Measurements from ENCODE around the gene EMC10.
"Not testable (repeated sequence)": the region's sequence is repeated elsewhere in the genome, so short reads cannot be mapped to it uniquely, and the experiment has no call there.

The EMC10 gene

GRCh38 chr19:50437862-50438449 is 38.4 kb upstream of the EMC10 start:
- Histone ChIP-seq H2BK5ac (ENCODE audit: low read depth, low read length, poor library complexity) (no peak overlapping the region), H3K27ac (ENCODE audit: low read depth, low read length) (no peak overlapping the region), H3K79me1 (ENCODE audit: low read length) (no peaks in the 10 kb centered on the region), H4K8ac (ENCODE audit: low read depth, low read length) (no peak overlapping the region), H2AFZ (ENCODE audit: insufficient read depth, low read length, poor library complexity) (no peak overlapping the region), H3K79me2 (ENCODE audit: control insufficient read depth, insufficient read depth, low read length, poor library complexity) (no peaks in the 10 kb centered on the region), H3K36me3 (ENCODE audit: control insufficient read depth in 1 of 2, insufficient read depth in 2 of 2, low read length in 2 of 2) (no peaks in the 10 kb centered on the region), H3K23ac (ENCODE audit: low read length) (no peak overlapping the region), H3K4me2 (ENCODE audit: low read length) (no peak overlapping the region), H4K91ac (ENCODE audit: low read depth, low read length) (no peak overlapping the region), H3K4me3 (ENCODE audit: low read depth, low read length) (no peak overlapping the region), H3K27me3 (ENCODE audit: insufficient read depth, low read length) (no peaks in the 10 kb centered on the region), H3K9ac (ENCODE audit: low read length) (no peak overlapping the region), H3K14ac (ENCODE audit: low read length) (no peak overlapping the region), H3K18ac (ENCODE audit: low read length) (no peak overlapping the region), H2BK120ac (ENCODE audit: insufficient read depth, low read length, poor library complexity) (no peak overlapping the region), H3K4ac (ENCODE audit: low read depth, low read length) (no peak overlapping the region), H3K9me3 (ENCODE audit: insufficient read depth, low read depth, low read length) (no peaks in the 10 kb centered on the region), H4K12ac (ENCODE audit: low read depth, low read length) (no peak overlapping the region), H2BK12ac (ENCODE audit: low read length) (no peak overlapping the region), H2AK5ac (ENCODE audit: low read length) (no peak overlapping the region), H3K4me1 (ENCODE audit: control insufficient read depth in 1 of 2, insufficient read depth in 2 of 2, low read length in 2 of 2) (no peaks in the 10 kb centered on the region)
- 100% methylated on average over 2 of the region's 5 CpGs for WGBS (ENCODE audit: extremely low coverage, insufficient coverage, insufficient read length)
- DNase-seq = no peak

DNA sequence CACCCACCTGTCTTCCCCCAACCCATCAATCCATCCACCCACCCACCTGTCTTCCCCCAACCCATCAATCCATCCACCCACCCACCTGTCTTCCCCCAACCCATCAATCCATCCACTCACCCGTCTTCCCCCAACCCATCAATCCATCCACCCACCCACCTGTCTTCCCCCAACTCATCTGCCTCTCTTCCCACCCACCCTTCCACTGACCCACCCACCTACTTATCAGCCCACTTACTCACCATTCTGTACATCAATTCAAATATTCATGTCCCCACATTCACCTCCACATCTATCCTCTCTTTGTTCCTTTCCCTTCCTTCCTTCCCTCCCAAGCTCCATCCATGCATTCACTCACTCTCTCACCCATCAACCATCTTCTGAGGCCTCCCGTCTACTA is 37.2 kb upstream of the EMC10 start:
- not testable (repeated sequence) for H3K23ac ChIP-seq (ENCODE audit: low read length); H3K4ac ChIP-seq (ENCODE audit: low read depth, low read length); H3K9me3 ChIP-seq (ENCODE audit: insufficient read depth, low read depth, low read length); H3K79me1 ChIP-seq (ENCODE audit: low read length); H3K4me1 ChIP-seq (ENCODE audit: control insufficient read depth in 1 of 2, insufficient read depth in 2 of 2, low read length in 2 of 2); H2BK12ac ChIP-seq (ENCODE audit: low read length); H2AFZ ChIP-seq (ENCODE audit: insufficient read depth, low read length, poor library complexity); H3K4me3 ChIP-seq (ENCODE audit: low read depth, low read length); H4K12ac ChIP-seq (ENCODE audit: low read depth, low read length); H4K91ac ChIP-seq (ENCODE audit: low read depth, low read length); H3K18ac ChIP-seq (ENCODE audit: low read length); H2BK5ac ChIP-seq (ENCODE audit: low read depth, low read length, poor library complexity); H4K8ac ChIP-seq (ENCODE audit: low read depth, low read length); H2BK120ac ChIP-seq (ENCODE audit: insufficient read depth, low read length, poor library complexity); DNase-seq; H3K27ac ChIP-seq (ENCODE audit: low read depth, low read length); H3K79me2 ChIP-seq (ENCODE audit: control insufficient read depth, insufficient read depth, low read length, poor library complexity); H3K36me3 ChIP-seq (ENCODE audit: control insufficient read depth in 1 of 2, insufficient read depth in 2 of 2, low read length in 2 of 2); H2AK5ac ChIP-seq (ENCODE audit: low read length); H3K27me3 ChIP-seq (ENCODE audit: insufficient read depth, low read length); H3K9ac ChIP-seq (ENCODE audit: low read length); H3K4me2 ChIP-seq (ENCODE audit: low read length); H3K14ac ChIP-seq (ENCODE audit: low read length)
- WGBS (ENCODE audit: extremely low coverage, insufficient coverage, insufficient read length) = 100% methylated on average over 1 of the region's 2 CpGs

- H3K79me2 ChIP-seq (ENCODE audit: control insufficient read depth, insufficient read depth, low read length, poor library complexity) = no peaks in the 10 kb centered on the region
- H3K14ac ChIP-seq (ENCODE audit: low read length) = no peak overlapping the region
- no peak overlapping the region for H3K4ac ChIP-seq (ENCODE audit: low read depth, low read length)
- H2BK12ac ChIP-seq (ENCODE audit: low read length) = no peak overlapping the region
- H2AK5ac ChIP-seq (ENCODE audit: low read length) = no peak overlapping the region
- no peak overlapping the region for H3K18ac ChIP-seq (ENCODE audit: low read length)
- no peak overlapping the region for H4K91ac ChIP-seq (ENCODE audit: low read depth, low read length)
- DNase-seq = no peak
- H3K9me3 ChIP-seq (ENCODE audit: insufficient read depth, low read depth, low read length) = peaks cover 7% of the 10 kb centered on the region
- H3K4me2 ChIP-seq (ENCODE audit: low read length) = no peak overlapping the region
- no peak overlapping the region for H4K8ac ChIP-seq (ENCODE audit: low read depth, low read length)
- no peaks in the 10 kb centered on the region for H3K79me1 ChIP-seq (ENCODE audit: low read length)
- no peak overlapping the region for H3K23ac ChIP-seq (ENCODE audit: low read length)
- no peak overlapping the region for H2AFZ ChIP-seq (ENCODE audit: insufficient read depth, low read length, poor library complexity)
- no peak overlapping the region for H3K9ac ChIP-seq (ENCODE audit: low read length)
- H3K27me3 ChIP-seq (ENCODE audit: insufficient read depth, low read length) = no peaks in the 10 kb centered on the region
- H3K27ac ChIP-seq (ENCODE audit: low read depth, low read length) = no peak overlapping the region
- no peak overlapping the region for H2BK5ac ChIP-seq (ENCODE audit: low read depth, low read length, poor library complexity)
- no peaks in the 10 kb centered on the region for H3K4me1 ChIP-seq (ENCODE audit: control insufficient read depth in 1 of 2, insufficient read depth in 2 of 2, low read length in 2 of 2)
- no CpG with 5 or more reads among the region's 1 CpG for WGBS (ENCODE audit: extremely low coverage, insufficient coverage, insufficient read length)
- H2BK120ac ChIP-seq (ENCODE audit: insufficient read depth, low read length, poor library complexity) = no peak overlapping the region
- H4K12ac ChIP-seq (ENCODE audit: low read depth, low read length) = no peak overlapping the region
- H3K36me3 ChIP-seq (ENCODE audit: control insufficient read depth in 1 of 2, insufficient read depth in 2 of 2, low read length in 2 of 2) = no peaks in the 10 kb centered on the region
- no peak overlapping the region for H3K4me3 ChIP-seq (ENCODE audit: low read depth, low read length)
Observed at GRCh38 chr19:50444059-50444458, 32.2 kb upstream of the EMC10 start.

DNA sequence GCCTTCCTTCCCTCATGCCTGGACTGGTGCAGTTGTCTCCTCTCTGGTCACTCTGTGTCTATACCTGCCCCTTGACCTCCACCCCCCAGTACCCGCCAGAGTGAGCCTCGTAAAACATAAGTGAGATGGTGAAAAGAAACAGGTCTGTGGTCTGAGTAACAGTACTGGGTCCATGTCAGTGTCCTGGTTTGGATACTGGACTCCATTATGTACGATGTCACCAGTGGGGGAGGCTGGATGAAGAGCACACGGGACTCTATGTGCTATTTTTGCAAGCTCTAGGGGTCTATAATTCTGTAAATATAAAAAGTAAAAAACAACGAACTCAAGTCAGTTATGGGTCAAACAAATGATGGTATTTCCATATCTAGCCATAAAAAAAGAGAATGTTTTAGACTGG is 29.3 kb upstream of the EMC10 start:
- H4K12ac ChIP-seq (ENCODE audit: low read depth, low read length) = no peak overlapping the region
- H2BK5ac ChIP-seq (ENCODE audit: low read depth, low read length, poor library complexity) = no peak overlapping the region
- H2BK120ac ChIP-seq (ENCODE audit: insufficient read depth, low read length, poor library complexity) = no peak overlapping the region
- no CpG with 5 or more reads among the region's 5 CpGs for WGBS (ENCODE audit: extremely low coverage, insufficient coverage, insufficient read length)
- no peak overlapping the region for H3K14ac ChIP-seq (ENCODE audit: low read length)
- peaks cover 9% of the 10 kb centered on the region for H3K9me3 ChIP-seq (ENCODE audit: insufficient read depth, low read depth, low read length)
- no peaks in the 10 kb centered on the region for H3K79me1 ChIP-seq (ENCODE audit: low read length)
- H3K23ac ChIP-seq (ENCODE audit: low read length) = no peak overlapping the region
- no peaks in the 10 kb centered on the region for H3K36me3 ChIP-seq (ENCODE audit: control insufficient read depth in 1 of 2, insufficient read depth in 2 of 2, low read length in 2 of 2)
- no peak overlapping the region for H3K4ac ChIP-seq (ENCODE audit: low read depth, low read length)
- no peaks in the 10 kb centered on the region for H3K79me2 ChIP-seq (ENCODE audit: control insufficient read depth, insufficient read depth, low read length, poor library complexity)
- H3K27me3 ChIP-seq (ENCODE audit: insufficient read depth, low read length) = no peaks in the 10 kb centered on the region
- H3K18ac ChIP-seq (ENCODE audit: low read length) = no peak overlapping the region
- H4K91ac ChIP-seq (ENCODE audit: low read depth, low read length) = no peak overlapping the region
- H3K4me1 ChIP-seq (ENCODE audit: control insufficient read depth in 1 of 2, insufficient read depth in 2 of 2, low read length in 2 of 2) = no peaks in the 10 kb centered on the region
- no peak for DNase-seq
- no peak overlapping the region for H3K4me3 ChIP-seq (ENCODE audit: low read depth, low read length)
- H2AFZ ChIP-seq (ENCODE audit: insufficient read depth, low read length, poor library complexity) = no peak overlapping the region
- no peak overlapping the region for H3K4me2 ChIP-seq (ENCODE audit: low read length)
- H2AK5ac ChIP-seq (ENCODE audit: low read length) = no peak overlapping the region
- no peak overlapping the region for H3K9ac ChIP-seq (ENCODE audit: low read length)
- H3K27ac ChIP-seq (ENCODE audit: low read depth, low read length) = no peak overlapping the region
- H2BK12ac ChIP-seq (ENCODE audit: low read length) = no peak overlapping the region
- H4K8ac ChIP-seq (ENCODE audit: low read depth, low read length) = no peak overlapping the region
